Lung (tissue), 16 donors: Measurements from ENCODE around the gene CCDC80. TPM values are rescaled to one million over a fixed set of nuclear protein-coding genes. Genes with fewer than 3 reads are reported as not detected.

Experiments
- ATAC-seq: fragments of 200-7000 bp; cut with Tn5 transposase; one replicate; pipeline ENCODE4 v1.9.1; 2020; ENCODE audit warnings: moderate number of reproducible peaks; ENCODE audit not compliant: insufficient read depth, low FRiP score
- DNase-seq, 3 donors: peaks; one replicate each; pipeline ENCODE4 v3.0.0-alpha.2; 2013 to 2017
- H3K27ac ChIP-seq, 2 donors: one replicate each; pipeline ENCODE4 v1.5.1; 2013; ENCODE audit warnings: mild to moderate bottlenecking in 2 of 2, moderate library complexity in 2 of 2, control low read depth in 1 of 2, inconsistent platforms in 1 of 2, low read depth in 1 of 2, low read length in 1 of 2
- H3K27me3 ChIP-seq, 3 donors: one replicate each; pipeline ENCODE4 v1.5.1; 2013; ENCODE audit warnings: low read length in 2 of 3; ENCODE audit not compliant: control insufficient read depth in 3 of 3, insufficient read depth in 3 of 3
- H3K36me3 ChIP-seq, 4 donors: one replicate each; pipeline ENCODE4 v1.5.1; 2013; ENCODE audit warnings: low read length in 4 of 4, mild to moderate bottlenecking in 1 of 4, moderate library complexity in 1 of 4; ENCODE audit not compliant: control insufficient read depth in 4 of 4, insufficient read depth in 4 of 4
- H3K4me1 ChIP-seq, 5 donors: one replicate each; pipeline ENCODE4 v1.5.1; 2013; ENCODE audit warnings: low read length in 5 of 5, mild to moderate bottlenecking in 2 of 5, moderate library complexity in 1 of 5; ENCODE audit not compliant: control insufficient read depth in 5 of 5, insufficient read depth in 5 of 5
- H3K4me3 ChIP-seq: one replicate; pipeline ENCODE4 v1.5.1; 2013; ENCODE audit warnings: mild to moderate bottlenecking, control low read depth, moderate library complexity
- H3K9ac ChIP-seq, 2 donors: one replicate each; pipeline ENCODE4 v1.5.1; 2013; ENCODE audit warnings: low read length in 2 of 2, control low read depth in 1 of 2; ENCODE audit not compliant: insufficient read depth in 1 of 2
- H3K9me3 ChIP-seq, 4 donors: one replicate each; pipeline ENCODE4 v1.5.1; 2013; ENCODE audit warnings: low read length in 3 of 4, mild to moderate bottlenecking in 1 of 4, moderate library complexity in 1 of 4; ENCODE audit not compliant: control insufficient read depth in 4 of 4, insufficient read depth in 3 of 4
- CTCF ChIP-seq: IDR thresholded peaks from 2 replicates; pipeline ENCODE4 v1.5.1; 2012; ENCODE audit warnings: mild to moderate bottlenecking; ENCODE audit errors: control extremely low read depth, extremely low read depth
- WGBS, 2 donors: extraction: QIAGEN DNeasy Blood & Tissue Kit; methylation state at CpG; one replicate each; pipeline ENCODE4 v1.1.7; 2013; 5-methylcytosine and 5-hydroxymethylcytosine counted together
- long read RNA-seq, 5 donors: transcript quantifications; one replicate each; lab custom pipeline, GENCODE V29; 2026
- polyA plus RNA-seq, 2 donors: library from polyadenylated mRNA; stranded (reverse); fragments of 200-250 nt; gene quantifications; one replicate each; pipeline ENCODE4 v1.2.1, GENCODE V29; 2013
- total RNA-seq, 2 donors: library from RNA; depleted of rRNA in 1 of 2; stranded (reverse); fragments of >200 nt in 1 of 2; gene quantifications; one replicate each; pipeline ENCODE4 v1.2.1, GENCODE V29; 2014 to 2021
- donor health status: control.
- donor health status: control.
- donor health status: Bipolar disorder and iron deficiency.
- donor health status: healthy.
- donor health status: DM: yes; HTN: yes; CAD: no.

Gene CCDC80
- total RNA-seq, result 10 to 100 TPM; 38.7 to 63.3 TPM
- 10 to 100 TPM; 19.0 to 20.0 TPM for polyA plus RNA-seq
- long read RNA-seq, donor 1, transcript CCDC80-207 (3 exons, 681 nt), result major isoform, 20 of 49 reads
- long read RNA-seq, donor 1, partial matches to known transcripts, result 27 of 49 reads
- long read RNA-seq, donor 1, other reads (novel, unspliced or antisense), result 0 of 49 reads
- long read RNA-seq, donor 2, transcript CCDC80-207 (3 exons, 681 nt), result major isoform, 10 of 20 reads
- long read RNA-seq, donor 2, partial matches to known transcripts, result 10 of 20 reads
- long read RNA-seq, donor 2, other reads (novel, unspliced or antisense), result 0 of 20 reads
- long read RNA-seq, donor 3, transcript CCDC80-207 (3 exons, 681 nt), result major isoform, 9 of 17 reads
- long read RNA-seq, donor 3, partial matches to known transcripts, result 7 of 17 reads
- long read RNA-seq, donor 3, other reads (novel, unspliced or antisense), result 0 of 17 reads
- long read RNA-seq, donor 4, transcript CCDC80-207 (3 exons, 681 nt), result major isoform, 8 of 14 reads
- long read RNA-seq, donor 4, partial matches to known transcripts, result 6 of 14 reads
- long read RNA-seq, donor 4, other reads (novel, unspliced or antisense), result 0 of 14 reads
- long read RNA-seq, donor 5, full-length matches to known transcripts, result 9 of 33 reads
- long read RNA-seq, donor 5, partial matches to known transcripts, result 24 of 33 reads
- long read RNA-seq, donor 5, other reads (novel, unspliced or antisense), result 0 of 33 reads

DNA sequence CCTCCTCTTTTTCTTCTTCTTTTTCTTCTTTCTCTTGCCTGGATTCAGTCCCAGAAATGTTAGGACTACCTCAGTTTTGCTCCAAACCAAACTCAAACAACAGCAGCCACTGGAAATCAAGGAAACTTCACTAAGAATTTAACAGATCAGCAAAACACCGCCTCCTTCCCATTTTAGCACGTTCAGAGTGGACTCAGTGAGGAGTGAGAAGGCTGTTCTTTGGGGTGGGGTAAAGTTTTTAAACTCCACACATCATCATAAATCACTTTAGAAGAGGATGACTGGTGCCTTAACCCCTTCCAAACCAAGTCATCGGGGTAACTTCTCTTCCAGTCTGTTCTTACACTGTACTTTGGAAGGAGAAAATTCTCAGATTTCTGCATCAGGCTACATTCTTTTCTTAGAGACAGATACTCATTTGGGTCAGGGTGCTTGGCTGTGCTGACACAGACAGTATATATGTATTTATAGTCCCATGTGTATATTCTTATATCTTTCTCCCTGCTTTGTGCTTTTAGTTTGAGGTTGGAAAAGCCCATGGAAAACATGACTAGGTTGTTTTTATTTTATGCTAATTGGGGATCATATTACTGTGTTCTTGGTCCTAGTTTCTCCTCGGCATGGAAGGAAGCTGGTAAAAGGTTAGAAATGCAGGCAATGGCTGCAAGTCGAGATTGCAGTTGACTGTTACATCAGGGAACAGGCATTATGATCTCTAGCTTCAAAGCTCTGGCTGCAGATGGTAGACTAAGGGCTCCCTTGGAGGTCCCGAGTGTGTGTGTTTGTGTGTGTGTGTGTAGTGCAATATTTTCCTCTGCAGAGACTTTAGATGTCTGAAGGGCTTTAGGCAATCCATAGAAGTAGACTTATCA is at the start of gene CCDC80:
Gene CCDC80, minus strand, starts transcription at position 214 of the 872 bp plus-strand sequence. CDS start 1,238 bp downstream, outside the sequence.
- ATAC-seq, result peak; percentile 20
- H3K4me1 ChIP-seq, result peaks cover 0 to 53% (median 10%) of the 10 kb centered on the region in 5 donors

DNA sequence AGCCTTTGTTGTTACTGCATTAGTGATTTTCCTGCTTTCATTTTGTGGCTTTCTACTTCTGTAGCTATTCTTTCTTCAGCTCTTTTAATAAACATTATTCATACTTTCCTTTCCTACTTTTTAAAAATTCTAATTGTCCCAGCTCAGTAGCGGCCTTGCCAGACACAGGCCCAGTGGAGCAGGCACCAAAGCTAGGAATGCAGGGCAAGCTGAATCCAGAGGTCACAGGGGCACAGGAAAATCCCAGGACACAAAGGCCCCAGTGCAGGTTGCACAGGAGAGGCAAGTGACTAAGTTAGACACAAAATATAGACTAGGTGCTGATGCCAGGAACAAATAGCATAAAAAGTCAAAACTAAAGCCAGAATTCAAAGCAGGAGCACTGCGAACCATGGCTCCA is 49.0 kb upstream of the CCDC80 start:
- DNase-seq, result no peak
- Histone ChIP-seq H3K9me3 (peaks cover 0 to 2% (median 0%) of the 10 kb centered on the region in 4 donors), H3K4me3 (no peak overlapping the region), H3K27me3 (no peaks in the 10 kb centered on the region), H3K27ac (no peak overlapping the region), H3K9ac (no peak overlapping the region), H3K36me3 (no peaks in the 10 kb centered on the region), H3K4me1 (no peaks in the 10 kb centered on the region)
- ATAC-seq, result no peak
- 89 to 94% methylated on average over 2 of the region's 2 CpGs for WGBS, 2 donors
- no peak for TF ChIP-seq CTCF

More for the DNA sequence above, at the start of gene CCDC80:
- H3K27me3 ChIP-seq, result peaks cover 0 to 4% (median 0%) of the 10 kb centered on the region in 3 donors
- peak within 1 kb of the TSS in 1 of 2 donors; percentile 18 for H3K27ac ChIP-seq
- peak within 1 kb of the TSS; percentile 26 to 98 for H3K9ac ChIP-seq
- WGBS, 2 donors, result 11 to 22% methylated on average over 6 of the region's 6 CpGs
- DNase-seq, result peak; percentile 72 to 96 (median 94)
- no peak for TF ChIP-seq CTCF
- H3K9me3 ChIP-seq, result no peaks in the 10 kb centered on the region
- H3K36me3 ChIP-seq, result no peaks in the 10 kb centered on the region
- H3K4me3 ChIP-seq, result no peak within 1 kb of the TSS

DNA sequence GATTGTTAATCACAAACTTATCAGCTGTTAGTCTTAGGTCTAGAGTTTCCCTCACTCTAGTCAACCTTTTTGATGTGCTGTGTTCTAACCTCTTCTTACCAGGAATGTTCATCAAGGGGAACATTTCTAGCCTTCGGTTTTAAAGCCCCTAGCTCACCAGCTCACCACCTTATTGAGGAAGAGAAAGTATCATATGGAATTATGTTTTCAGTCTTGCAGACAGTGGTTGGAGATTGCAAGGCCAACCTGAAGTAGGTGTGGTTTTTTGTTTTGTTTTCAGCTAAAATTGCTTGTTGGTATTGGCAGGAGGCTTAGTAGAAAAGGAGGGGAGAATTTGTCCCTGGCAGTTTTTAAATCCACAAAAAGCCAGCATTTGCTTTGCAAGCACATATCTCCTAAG is 48.4 kb upstream of the CCDC80 start:
- DNase-seq (no peak), ATAC-seq (no peak)
- no peak for TF ChIP-seq CTCF
- WGBS, 2 donors, result 63 to 76% methylated on average over 1 of the region's 1 CpG
- peaks cover 0 to 2% (median 0%) of the 10 kb centered on the region in 4 donors for H3K9me3 ChIP-seq
- H3K9ac ChIP-seq, result no peak overlapping the region
- no peak overlapping the region for H3K27ac ChIP-seq
- no peak overlapping the region for H3K4me3 ChIP-seq
- H3K27me3 ChIP-seq, result no peaks in the 10 kb centered on the region
- H3K4me1 ChIP-seq, result no peaks in the 10 kb centered on the region
- no peaks in the 10 kb centered on the region for H3K36me3 ChIP-seq
